Mucosa of gallbladder (tissue), 1 donor: ENCODE data around the gene ITGA6. TPM values are rescaled to one million over a fixed set of nuclear protein-coding genes. Genes with fewer than 3 reads are reported as not detected.

Experiments
- DNase-seq: peaks from one replicate; pipeline ENCODE4 v3.0.0-alpha.2; 2020; ENCODE audit warnings: low spot score
- total RNA-seq: library from RNA; stranded (reverse); gene quantifications from one replicate; pipeline ENCODE4 v1.2.1, GENCODE V29; 2021
- donor health status: DM: no; HTN: no; CAD: no.

Gene ITGA6
- 71.4 TPM for total RNA-seq

DNA sequence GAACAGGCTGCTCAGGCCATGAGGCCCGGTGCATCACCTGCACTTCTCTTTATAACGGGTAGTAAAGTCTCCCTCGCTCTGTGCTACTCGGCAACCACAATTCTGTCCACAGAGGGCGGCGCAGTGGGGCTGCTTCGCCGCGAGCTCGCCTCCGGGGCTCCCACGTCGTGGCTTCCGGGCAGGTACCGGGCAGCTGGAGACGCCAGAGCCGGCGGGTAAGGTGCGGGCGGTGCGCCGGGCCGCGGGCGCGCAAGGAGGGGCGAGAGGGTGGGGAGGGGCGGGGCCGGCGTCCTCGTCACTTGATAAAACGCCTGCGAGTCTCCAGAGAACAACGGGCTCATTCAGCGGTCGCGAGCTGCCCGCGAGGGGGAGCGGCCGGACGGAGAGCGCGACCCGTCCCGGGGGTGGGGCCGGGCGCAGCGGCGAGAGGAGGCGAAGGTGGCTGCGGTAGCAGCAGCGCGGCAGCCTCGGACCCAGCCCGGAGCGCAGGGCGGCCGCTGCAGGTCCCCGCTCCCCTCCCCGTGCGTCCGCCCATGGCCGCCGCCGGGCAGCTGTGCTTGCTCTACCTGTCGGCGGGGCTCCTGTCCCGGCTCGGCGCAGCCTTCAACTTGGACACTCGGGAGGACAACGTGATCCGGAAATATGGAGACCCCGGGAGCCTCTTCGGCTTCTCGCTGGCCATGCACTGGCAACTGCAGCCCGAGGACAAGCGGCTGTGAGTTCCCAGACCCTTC is at the start of gene ITGA6:
TSS of gene ITGA6 (plus strand) at position 331 of the 734 bp plus-strand sequence.
- peak; percentile 83 for DNase-seq

DNA sequence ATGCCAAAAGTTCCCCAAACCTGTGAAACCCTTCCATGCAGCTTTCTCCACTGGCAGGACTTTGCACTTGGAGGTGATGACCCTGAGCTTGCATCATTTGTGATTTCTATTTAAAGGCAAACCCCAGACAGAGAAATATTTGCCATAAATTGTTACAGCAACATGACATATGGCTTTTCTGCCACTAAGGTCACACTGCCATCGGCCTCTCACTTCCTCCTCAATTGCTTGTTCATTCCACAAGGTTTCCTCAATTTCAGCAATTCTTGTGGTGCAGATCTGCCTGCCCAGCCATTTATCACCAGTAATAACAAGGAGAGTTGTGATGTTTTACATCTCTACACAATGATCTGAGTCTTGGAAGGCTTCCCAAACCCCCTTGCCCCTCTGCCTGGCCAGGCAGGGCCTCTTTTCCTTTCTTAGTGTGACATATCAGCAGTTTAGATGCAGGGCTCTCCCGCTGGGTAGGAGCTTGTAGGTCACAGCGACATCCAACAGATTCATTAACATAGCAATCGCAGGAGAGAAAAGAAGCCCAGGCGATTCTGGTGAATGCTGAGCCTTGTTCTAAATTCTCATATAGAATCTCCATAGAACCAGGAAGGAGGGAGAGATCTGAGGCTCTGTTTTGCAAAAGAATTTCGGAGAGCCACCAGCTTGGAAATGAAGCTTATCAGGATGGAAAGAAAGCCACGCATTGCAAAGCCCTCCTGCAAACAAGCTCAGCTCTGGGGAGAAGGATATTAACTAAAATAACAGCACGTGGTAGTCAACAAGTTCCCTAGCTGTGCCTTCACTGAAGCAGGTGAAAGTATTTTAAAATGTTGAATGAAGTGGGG is 46.7 kb upstream of the ITGA6 start:
- no peak for DNase-seq

DNA sequence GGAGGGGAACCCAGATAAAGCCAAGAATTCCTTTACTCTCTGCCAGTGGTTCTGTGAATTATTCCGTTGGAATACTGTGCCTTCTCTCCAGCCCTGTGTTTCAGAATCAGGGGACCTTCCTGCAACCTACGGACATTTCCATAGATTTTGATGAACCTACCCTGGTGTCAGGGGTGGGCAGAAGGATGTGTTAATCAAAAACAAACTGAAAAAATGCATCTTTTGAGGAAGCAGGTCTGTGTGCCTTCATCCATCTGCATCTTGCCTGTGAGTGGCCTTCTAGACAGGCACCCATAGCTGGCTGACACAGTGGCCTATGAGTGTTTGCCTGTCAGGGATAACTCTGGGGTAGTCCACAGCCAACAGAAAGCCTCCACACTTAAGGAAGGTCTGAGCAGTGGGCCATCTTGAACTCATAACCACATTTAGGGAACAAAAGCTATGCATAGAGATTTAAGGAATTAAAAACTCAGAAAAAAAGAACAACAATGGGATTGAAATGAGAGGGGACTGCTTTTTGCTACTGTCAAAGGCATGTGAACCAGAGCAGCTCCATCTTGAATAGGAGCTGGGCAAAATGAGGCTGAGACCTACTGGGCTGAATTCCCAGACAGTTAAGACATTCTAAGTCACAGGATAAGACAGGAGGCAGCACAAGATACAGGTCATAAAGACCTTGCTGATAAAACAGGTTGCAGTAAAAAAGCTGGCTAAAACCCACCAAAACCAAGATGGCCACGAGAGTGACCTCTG is 45.9 kb upstream of the ITGA6 start:
- no peak for DNase-seq

DNA sequence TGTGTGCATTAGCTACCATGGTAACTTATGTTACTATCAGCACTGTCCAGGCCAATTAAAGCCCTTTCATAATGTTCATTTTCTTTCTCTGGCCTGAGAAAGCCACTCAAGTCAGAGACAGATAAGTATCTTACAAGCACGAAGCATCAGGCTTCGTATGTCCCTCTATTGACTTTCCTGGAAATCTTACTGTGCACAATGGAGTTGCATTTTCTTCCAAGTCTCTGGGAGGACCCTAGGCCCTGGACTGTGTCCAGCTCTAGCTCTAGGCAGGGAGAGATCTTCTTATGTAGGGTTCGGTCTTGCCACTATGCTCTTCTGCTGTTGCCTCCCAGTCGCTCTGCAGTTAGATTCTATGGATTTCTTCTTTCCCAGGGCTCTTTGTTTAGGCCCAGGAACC is 40.0 kb upstream of the ITGA6 start:
- DNase-seq = no peak

DNA sequence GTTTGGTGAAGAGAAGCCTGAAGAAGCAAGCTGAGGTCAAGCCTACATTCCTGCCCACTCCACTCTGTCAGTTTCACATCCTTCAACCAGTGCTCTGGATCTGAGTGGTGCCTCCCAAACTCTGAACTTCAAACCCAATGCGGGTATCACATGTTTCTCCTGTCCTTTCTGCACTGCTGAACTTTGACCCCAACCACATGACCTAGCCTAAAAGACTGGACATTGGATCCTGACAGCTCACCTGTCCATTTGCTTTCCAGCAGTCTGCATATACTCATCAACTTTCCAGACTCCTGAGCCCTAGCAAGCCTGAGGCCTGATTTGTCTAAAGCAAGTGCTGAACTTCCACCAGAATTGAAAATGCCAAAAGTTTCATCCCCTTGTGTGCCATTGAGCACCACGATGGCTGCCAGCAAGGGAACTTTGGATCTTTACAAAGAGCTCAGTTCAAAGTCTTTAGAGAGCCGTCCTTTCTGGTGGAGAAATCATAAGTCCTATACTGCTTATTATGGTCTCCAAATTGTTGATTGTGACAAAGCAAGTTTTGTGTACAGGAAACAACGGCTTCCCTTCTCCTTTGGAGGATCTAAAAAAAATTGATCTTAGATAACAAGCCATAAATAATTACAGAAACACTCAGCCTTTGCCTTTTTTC is 37.6 kb upstream of the ITGA6 start:
- DNase-seq = no peak

DNA sequence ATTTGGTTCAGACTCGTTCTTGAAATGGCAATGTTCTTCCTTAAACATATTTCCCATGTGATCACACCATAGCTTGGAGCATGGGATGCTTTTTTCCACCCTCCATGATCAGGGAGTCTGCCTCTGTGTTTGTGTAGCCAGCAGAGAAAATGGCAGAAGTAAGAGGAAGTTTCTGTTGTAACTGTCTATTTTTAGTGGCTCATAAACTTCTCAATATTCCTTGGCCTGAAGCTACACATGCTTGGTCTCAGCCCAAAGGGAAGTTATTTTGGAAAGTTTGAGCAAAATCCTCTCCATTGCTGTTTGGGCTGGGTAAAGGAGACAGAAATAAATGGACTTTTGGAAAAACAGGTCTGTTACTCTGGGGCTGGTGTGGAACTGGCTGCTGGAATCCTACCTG is 33.4 kb upstream of the ITGA6 start:
- DNase-seq = no peak

DNA sequence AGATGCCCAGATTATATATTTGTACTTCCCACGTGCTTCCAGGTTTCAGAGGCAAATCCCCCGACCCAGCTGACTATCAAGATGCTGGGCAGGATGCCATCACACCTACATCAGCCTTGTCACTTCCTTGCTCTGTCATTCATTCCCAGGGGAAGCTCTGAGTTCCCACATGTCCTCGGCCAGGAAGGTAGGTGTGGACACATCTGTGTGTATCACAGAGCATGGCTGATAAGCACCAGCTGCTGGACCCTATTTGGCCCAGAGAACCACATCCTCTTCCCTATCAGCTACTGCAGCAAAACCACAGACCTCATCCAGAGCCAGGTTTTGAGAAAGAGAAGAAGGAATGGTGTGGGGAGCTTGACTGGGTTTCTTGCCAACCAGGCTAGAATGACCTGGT is 31.9 kb upstream of the ITGA6 start:
- DNase-seq = no peak

DNA sequence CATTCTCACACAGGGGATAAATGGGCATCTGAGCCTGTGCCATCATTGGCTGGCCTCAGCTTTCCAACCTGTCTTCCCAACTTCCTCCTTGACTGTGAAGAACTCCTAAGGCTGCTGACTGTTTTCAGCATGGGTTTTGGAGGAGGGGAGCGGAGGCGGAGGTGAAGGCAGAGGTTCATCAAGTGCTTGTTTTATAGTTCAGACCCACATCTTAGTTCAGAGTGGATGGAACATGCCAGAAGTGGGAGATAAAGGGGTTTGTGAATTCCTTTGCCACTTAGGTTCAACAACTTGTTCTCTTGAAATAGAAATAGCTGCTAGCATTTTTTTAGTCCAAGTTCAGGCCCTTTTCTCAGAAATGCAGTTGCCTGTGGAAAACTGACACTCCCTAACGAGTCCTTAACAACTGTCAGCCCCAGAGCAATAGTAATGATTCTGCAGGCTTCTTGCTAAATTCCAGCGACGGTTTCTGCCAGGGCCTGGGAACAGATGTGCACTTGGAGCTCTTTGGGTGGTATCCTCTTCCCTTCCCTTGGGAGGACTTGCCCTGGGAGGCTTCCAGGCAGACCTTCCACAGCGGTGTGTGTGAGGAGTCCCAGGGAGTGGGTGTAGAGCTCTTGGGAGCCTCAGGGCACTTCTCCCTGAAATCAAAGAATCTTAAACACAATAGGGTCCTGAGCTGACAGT is 30.1 kb upstream of the ITGA6 start:
- no peak for DNase-seq

DNA sequence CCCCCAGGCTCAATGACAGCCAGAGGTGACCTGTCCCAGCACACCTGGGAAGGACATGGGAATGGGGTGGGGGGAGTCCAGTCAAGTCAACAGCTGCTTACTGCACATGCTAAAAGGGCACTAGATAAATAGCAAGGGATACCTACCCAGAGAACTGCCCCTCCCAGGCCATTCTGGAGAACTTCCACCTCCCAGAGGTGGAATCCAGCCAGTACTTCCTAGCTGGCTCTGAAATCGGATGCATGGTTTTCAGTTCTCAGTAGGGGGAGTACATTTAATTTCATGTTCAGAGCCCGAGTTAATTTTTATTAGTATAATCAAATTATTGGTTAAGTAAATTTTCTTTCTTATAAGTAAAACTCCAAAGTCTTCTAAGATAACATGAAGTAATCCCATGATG is 28.9 kb upstream of the ITGA6 start:
- DNase-seq = no peak

DNA sequence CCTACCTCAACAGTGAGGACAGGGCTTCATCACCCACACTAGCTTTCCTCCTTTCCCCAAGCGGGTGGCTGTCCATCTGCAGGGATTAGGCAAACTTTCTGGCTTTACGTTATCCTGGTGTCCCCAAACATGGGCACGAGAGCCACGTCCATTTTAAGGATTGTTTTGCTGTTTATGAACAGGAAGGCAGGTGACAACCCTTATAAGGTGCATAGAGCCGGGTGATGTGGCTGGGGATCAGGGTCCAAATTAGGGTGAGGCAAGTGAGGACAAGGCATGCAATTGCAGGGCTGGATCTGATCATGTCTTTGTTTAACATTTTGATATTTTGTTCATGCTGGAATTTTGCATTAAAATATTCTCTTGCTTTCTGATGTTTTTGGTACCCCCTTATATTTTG is 27.6 kb upstream of the ITGA6 start:
- DNase-seq = no peak

DNA sequence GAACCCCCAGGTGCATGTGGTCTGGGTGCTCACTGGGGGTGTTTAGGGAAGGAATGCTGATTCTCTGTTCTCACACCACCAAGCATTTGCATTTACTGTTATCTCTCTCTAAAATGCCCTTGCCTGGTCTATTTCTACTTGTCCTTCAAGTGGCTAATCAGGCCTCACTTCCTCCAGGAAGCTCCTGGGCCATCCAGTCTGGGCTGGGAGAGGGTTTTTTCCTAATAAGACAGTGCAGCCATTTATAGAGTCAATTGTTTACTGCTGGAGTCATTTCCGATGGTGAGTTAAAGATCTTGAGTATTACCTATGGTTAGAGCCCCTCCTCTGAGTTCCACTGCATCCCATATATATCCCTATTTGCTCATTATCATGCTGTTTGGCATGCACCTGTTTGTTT is 25.2 kb upstream of the ITGA6 start:
- no peak for DNase-seq

DNA sequence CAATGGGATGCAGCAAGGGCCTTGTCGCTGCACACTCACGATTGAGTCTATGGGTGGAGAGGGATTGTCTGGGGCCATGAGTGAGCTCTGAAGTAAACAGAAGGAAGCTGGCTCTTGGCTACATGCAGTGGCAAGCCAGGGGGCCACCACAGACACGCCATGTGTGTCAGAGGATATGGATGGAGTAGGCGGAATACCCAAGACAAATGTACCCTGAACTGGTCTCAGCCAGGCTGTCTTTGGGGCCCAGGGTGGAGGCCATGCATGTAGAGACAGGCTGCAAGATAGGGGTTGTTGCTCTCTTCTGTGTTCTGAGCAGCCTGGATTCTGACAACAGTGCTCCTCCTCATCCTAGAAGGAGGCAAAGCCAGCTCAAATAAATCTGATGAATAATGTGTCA is 24.0 kb upstream of the ITGA6 start:
- DNase-seq = no peak

DNA sequence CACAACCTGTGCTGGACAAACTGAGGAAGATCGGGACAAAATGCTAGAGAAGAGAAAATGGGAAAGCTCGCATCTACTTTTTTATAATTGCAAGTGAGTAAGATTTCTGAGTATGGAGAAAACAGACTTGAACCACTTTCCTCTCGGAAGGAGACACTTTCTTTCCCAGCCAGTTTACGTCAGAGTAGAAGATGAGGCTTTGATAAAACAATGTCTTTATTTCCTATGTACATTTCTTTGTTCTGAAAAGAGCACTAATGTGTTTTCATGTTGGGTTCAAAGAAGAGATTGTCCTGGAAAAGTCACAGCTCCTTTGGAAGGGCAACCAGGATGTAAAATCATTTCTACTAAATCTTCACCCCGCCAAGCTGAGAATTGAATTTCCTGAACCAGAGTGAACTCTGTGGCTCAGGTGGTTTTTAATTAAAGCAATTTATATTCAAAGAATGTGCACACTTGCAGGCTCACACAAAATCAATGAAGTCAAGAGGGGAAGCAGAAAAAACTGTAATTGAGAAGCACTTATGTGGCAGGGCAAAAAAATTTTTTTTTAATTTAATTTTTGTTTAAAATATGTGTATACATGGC is 23.4 kb upstream of the ITGA6 start:
- no peak for DNase-seq

DNA sequence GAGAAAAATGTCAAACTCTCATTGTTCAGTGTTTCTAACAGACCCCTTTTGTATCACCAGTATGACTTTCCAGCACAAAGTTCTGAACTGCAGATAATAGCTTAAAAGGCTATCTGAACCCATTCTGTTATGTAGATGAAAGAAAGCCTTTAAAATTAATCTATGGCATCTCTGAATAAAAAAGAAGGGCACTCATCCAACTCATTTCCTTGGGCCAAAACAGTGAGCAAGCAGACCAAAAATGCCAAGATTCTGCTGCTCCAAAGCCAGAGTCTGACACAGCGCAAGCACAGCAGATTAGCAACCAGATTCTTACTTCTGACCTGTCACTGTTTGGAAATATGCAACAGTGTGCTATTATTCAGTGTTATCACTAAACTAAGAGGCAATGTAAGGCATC is 22.6 kb upstream of the ITGA6 start:
- no peak for DNase-seq

DNA sequence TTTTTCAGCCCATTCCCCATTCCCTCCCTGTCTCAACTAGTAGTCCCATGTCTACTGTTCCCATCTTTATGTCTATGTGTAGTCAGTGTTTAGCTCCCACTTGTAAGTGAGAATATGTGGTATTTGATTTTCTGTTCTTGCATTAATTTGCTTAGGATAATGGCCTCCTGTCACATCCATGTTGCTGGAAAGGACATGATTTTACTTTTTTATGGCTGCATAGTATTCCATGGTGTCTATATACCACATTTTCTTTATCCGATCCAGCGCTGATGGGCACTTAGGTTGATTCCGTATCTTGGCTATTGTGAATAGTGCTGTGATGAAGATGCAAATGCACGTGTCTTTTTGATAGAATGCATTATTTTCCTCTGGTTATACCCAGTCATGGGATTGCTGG is 21.7 kb upstream of the ITGA6 start:
- DNase-seq = no peak

DNA sequence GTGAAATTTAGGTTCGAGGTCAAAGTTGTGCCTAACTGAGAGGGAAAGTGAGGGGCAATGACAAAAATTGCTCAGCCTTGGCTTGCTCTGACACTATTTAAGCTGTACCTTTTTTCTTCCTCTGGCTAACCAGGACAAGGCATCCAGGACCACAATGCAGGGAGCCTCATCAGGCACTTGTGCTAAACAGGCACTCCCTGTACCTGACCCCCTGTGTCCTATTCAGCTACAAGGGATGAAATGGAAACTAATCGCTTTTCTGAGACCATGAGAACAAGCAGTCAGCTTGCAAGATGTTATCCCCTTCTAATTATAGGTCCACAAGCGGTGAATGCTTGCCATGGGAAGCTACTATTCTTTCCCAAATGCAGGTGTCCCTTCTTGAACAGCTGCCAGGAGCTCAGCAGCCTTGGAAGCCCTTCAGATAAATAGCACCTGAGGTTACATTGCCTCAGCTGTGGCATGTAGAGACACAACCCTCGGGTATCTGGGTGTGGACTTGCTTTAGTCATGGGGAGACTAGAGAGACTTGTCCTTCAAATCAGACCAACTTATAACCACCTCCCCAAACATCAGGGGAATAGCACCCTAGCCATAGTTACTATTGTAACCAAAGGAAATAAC is 19.1 kb upstream of the ITGA6 start:
- DNase-seq = no peak

DNA sequence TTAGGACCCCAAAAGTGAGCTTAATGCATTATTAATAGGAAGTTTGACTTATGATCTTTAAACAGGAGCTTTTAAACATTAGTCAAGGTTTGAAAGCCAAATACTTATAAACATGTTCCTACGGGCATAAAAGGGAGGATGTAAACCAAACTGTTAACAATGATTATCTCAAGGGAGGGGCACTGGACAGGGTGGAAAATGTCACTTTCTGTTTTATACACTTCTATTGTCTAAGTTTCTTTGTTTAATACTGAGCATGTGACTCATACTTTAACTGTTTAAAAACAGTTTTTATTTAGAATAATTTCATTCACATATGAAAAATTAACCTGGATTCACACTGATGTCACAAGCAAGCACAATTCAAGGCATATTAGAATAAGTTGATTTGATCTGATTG is 18.3 kb upstream of the ITGA6 start:
- no peak for DNase-seq

DNA sequence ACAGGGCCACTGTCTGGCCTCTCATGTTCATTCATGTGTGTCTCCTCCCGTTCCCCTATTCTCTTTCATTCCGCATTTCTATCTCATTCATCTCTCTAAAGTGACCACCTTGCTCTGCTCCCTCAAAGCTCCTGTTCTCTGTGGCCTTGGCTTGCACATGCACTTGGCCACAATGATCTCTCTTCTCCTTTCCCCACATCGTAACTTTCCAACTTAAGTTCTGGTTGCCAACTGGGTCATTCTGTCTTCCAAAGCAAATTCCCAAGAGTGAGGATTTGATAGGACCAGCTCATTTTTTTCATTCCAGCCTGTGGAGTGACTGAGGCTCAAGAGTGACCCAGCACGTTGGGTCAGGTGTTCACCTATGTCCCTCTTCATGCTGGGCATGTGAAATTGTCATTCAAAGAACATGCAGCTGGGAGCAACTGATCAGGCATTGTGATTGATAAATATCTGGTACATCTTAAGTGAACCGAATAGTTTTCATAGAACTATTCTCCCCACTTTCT is 14.3 kb upstream of the ITGA6 start:
- DNase-seq = no peak

DNA sequence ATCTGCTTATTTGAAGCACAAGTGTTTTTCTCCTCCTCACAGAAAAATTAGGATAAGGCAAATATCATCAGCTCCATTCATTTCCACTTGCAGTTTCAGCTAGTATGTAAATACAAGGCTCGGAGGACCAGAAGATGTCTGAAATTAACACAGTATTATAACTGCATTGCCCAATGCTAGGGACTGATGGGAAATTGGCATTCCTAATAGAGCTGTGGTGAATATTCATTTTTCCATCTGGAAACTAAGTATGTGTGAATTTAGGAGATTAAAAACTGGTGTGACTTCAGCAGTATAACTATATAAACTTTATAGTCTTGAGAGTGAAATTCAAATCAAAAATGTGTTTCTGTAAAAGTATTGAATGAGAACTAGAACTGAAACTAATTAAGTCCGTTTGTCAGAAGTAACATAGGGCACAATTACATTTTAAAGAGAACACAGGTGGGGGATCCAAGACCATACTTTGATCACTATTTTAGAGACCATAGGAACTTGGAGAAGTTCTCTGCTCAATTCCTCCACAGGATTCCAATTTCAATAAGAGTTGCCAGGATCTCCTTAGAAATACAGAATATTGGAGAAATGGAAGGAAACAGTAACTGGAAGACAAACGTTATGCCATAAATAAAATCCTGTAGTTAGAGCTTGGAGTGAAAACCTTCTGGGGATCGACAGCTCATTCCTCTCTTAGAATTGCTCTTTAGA is 12.1 kb upstream of the ITGA6 start:
- no peak for DNase-seq

DNA sequence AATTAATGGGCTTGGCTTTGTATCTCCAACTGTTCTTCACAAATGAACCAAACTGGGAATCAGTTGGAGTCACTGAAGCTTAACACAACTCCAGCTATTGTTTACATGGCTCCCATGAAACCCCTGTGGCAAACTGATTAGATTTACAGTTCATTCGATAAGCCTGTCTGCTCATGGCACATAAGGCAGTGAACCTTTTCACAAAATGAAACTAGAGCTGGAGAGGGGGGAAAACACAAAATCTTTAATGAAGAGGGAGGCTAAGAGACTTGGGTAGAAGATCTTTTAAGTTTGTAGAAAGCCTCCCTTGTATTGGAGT is 11.6 kb upstream of the ITGA6 start:
- DNase-seq = no peak
